Effector CD4-positive, alpha-beta T cell (primary cell): Measurements from ENCODE around the gene CTNND1.

Source experiments
- DNase-seq: peaks from one replicate; pipeline ENCODE4 v3.0.0-alpha.2; 2020

The CTNND1 gene

GRCh38 chr11:57764021-57764420 lies 2.4 kb downstream of the CTNND1 start:
- DNase-seq: no peak

- no peak for DNase-seq
Measured at GRCh38 chr11:57764566-57764965, 3.0 kb downstream of the CTNND1 start.

GRCh38 chr11:57764972-57765371 lies 3.4 kb downstream of the CTNND1 start:
- no peak for DNase-seq

DNA sequence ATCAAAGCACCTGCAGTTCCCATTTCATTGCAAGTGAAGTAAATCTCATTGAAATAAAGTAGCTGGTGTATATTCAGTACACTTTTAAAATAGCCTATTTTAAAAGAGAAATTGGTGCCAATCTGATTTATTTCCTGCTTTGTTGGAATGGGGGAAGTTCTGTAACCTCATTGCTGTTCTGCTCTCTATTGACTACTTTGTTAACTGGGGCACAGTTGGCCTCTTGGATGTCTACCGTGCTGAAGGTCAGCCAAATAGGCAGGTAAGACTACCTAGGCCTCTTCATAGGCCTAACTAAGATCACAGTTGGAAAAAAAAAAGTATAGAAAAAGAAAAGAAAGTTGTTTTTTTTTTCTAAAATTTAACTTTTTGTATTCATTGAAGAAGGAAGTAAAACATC lies 9.2 kb downstream of the CTNND1 start:
- no peak for DNase-seq

DNA sequence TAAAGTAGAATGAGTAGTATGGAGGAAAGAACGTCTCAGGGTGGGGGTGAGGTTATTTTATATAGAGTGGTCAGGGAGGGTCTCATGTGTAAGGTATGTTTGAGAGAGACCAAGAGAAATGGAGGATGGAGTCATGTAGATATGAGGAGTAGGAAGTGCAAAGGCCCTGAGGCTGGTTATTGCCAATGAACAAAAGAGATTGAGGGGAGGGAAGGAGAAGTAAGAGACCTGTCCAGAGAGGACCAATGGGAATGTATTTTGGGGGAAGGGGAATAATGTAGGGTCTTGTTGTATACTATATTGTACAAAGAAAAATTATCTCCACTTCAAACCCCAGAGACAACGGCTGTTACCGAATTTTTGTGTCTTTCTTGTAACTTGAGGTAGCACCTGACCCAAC lies 9.8 kb downstream of the CTNND1 start:
- no peak for DNase-seq

- no peak for DNase-seq
Measured at GRCh38 chr11:57772562-57772961, 11.0 kb downstream of the CTNND1 start.

- DNase-seq: no peak
Measured at GRCh38 chr11:57773026-57773598, 11.5 kb downstream of the CTNND1 start.

DNA sequence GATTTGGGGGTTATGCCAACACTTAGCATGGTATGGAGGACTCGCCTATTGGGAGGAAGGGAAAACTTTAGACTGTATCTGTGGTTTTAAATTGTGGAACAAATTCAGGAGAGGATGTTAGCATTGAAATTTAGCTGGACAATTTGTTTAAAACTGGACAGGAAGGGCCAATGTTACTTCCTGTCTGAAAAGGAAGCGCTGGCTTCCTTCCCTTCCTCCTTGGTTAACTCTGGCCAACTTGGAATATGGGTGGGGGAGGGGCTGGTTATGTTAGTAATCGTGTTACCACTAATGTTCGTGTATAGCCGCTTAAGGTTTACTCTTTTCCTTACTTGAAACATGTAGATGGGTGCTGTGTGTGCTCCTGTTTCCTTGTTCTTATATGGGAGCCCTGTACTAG lies 13.9 kb downstream of the CTNND1 start:
- DNase-seq: no peak

- no peak for DNase-seq
Measured at GRCh38 chr11:57776031-57776521, 14.5 kb downstream of the CTNND1 start.

DNA sequence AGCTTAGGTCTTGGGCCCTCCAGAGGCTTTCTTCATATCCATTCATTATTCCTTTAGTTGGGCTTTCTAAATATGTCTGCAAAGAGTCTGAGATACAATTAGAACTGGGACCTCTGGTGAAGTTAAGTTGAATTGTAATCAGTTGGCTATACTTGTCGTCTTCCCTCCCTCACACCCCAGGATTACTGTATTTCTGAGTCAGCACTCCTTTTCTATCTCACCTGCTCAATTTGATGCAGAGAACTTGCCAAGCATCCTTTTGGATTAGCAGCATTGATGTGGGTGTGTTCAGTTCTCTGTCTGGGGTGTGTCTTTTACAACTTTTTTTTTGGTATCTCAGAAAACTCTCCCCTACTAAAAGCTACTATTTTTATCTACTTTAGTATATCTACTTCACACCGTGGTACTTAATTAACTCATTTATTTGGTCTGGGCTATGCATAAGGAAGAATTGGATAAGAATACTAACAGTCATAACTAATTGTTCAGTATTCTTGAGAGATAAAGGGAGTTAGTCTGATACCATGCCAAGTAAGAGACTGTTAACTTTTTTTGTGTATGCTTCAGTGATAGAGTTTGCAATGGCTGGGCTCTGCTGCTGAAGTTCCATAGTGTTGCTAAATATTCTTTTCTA lies 15.1 kb downstream of the CTNND1 start:
- no peak for DNase-seq

DNA sequence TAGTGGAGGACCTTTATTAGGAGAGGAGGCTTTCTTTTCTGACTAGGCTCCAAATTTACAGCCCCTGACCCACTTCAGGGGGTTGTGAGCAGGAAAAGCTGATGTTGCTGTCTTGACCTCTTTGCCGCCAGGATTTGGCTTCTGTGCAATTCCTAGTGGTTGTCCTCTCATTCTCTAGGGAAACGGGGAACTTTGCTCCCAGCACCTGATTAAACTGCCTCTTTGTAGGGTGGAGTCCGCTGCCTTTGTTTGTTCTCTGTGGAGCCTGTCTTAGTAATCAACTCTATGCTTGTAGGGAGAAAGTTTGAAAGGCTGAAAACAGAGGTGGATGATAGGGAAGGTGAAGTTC lies 16.3 kb downstream of the CTNND1 start:
- no peak for DNase-seq

GRCh38 chr11:57778318-57779037 lies 16.9 kb downstream of the CTNND1 start:
- DNase-seq: no peak

DNA sequence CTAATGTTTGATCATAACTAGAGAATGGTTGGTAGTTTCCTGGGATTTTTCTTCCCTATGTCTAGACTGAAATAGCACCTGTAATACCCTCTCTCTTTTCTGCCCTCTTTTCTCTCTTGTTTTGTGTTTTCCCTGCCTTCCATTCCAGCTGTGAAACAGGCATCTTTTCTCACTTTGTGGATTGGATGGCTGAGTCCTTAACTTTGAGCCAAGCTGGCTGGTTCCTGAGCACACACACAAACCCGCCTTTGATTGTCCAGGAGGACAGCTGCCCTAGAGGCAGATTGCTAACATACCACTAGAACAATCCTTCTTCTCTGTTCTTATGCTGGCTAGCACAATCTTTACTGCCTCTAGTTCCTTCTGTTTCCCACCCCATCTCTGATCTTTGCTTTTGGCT lies 17.7 kb downstream of the CTNND1 start:
- no peak for DNase-seq

GRCh38 chr11:57781529-57781943 lies 19.9 kb downstream of the CTNND1 start:
- no peak for DNase-seq

GRCh38 chr11:57785072-57785471 lies 23.5 kb downstream of the CTNND1 start:
- no peak for DNase-seq

- DNase-seq: no peak
Measured at GRCh38 chr11:57786436-57786835, 24.8 kb downstream of the CTNND1 start.

GRCh38 chr11:57787006-57787604 lies 25.5 kb downstream of the CTNND1 start:
- no peak for DNase-seq

- no peak for DNase-seq
Measured at GRCh38 chr11:57787920-57788702, 26.5 kb downstream of the CTNND1 start.

- no peak for DNase-seq
Measured at GRCh38 chr11:57788703-57789088, 27.1 kb downstream of the CTNND1 start.

GRCh38 chr11:57791321-57792059 lies 29.9 kb downstream of the CTNND1 start:
- no peak for DNase-seq

- peak; percentile 81 for DNase-seq
Measured at GRCh38 chr11:57792060-57792541, 30.5 kb downstream of the CTNND1 start.

DNA sequence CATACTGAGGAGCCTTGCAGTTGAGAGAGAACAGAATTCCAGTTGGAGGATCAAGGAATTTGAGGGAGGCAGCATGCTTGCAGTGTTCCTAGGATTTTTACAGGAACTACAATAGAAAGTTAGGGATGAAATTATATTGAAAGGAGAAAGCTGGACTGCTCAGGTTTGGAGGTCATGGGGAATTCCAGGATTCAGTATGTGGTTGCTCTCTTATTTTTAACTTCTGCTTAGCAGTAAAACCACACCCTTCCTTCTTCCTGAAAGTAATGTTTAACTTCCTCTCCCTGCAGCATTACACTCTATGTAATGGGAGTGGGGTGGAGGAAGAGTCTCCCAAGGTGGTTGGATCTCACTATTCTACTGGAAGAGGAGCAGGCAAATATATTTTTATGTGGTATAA lies 31.3 kb downstream of the CTNND1 start:
- DNase-seq: no peak
